Stomach (tissue), 9 donors: ENCODE measurements around the gene DPH5. TPM values are rescaled to one million over a fixed set of nuclear protein-coding genes. Genes with fewer than 3 reads are reported as not detected.

Experiments
- DNase-seq, 2 donors: peaks; one replicate each; pipeline versions ENCODE4 v3.0.0 to v3.0.0-alpha.2; 2013 to 2019
- H3K27ac ChIP-seq, 5 donors: fragments of 200-600 bp in 4 of 5; sonication (generic) in 4 of 5; one replicate each; pipeline ENCODE4 v1.5.1; 2013 to 2019; ENCODE audit warnings: mild to moderate bottlenecking in 1 of 5, moderate library complexity in 1 of 5
- H3K27me3 ChIP-seq, 3 donors: fragments of 200-600 bp; sonication (generic); one replicate each; pipeline ENCODE4 v1.5.1; 2017 to 2019; ENCODE audit warnings: mixed run types in 1 of 3
- H3K36me3 ChIP-seq, 4 donors: fragments of 200-600 bp; sonication (generic); 1 replicate in 3 of 4; 2 replicates in 1 of 4; pipeline ENCODE4 v1.5.1; 2016 to 2019
- H3K4me1 ChIP-seq, 4 donors: fragments of 200-600 bp; sonication (generic); one replicate each; pipeline ENCODE4 v1.5.1; 2016 to 2019
- H3K4me3 ChIP-seq, 4 donors: fragments of 200-600 bp; sonication (generic) in 3 of 4; one replicate each; pipeline ENCODE4 v1.5.1; 2016 to 2019; ENCODE audit warnings: mild to moderate bottlenecking in 1 of 4
- H3K9me3 ChIP-seq, 4 donors: fragments of 200-600 bp; sonication (generic); one replicate each; pipeline ENCODE4 v1.5.1; 2016 to 2019
- CTCF ChIP-seq, 7 experiments: fragments of 450-650 bp in 4 of 7; fragments of 200-600 bp in 3 of 7; sonication (generic) in 3 of 7; IDR thresholded peaks; one replicate each; pipeline ENCODE4 v1.5.1; 2016 to 2019; ENCODE audit warnings: antibody characterized with exemption in 7 of 7, control low read depth in 2 of 7, mild to moderate bottlenecking in 1 of 7
- EP300 ChIP-seq: sonication (generic); formaldehyde crosslinking; IDR thresholded peaks from one replicate; pipeline ENCODE4 v1.6.1; 2017; ENCODE audit warnings: antibody characterized with exemption
- POLR2A ChIP-seq, 4 donors: fragments of 450-650 bp; IDR thresholded peaks; one replicate each; pipeline ENCODE4 v1.6.1; 2016; ENCODE audit warnings: antibody characterized with exemption in 4 of 4, control low read depth in 2 of 4, mild to moderate bottlenecking in 1 of 4, moderate library complexity in 1 of 4
- POLR2AphosphoS5 ChIP-seq, 3 donors: sonication (generic); formaldehyde crosslinking; IDR thresholded peaks; one replicate each; pipeline ENCODE4 v1.6.1; 2016; ENCODE audit warnings: antibody characterized with exemption in 3 of 3
- WGBS, 5 donors: extraction: QIAGEN DNeasy Blood & Tissue Kit in 3 of 5; methylation state at CpG; one replicate each; pipeline versions ENCODE4 v1.1.5 to v1.1.7; 2013 to 2018; 5-methylcytosine and 5-hydroxymethylcytosine counted together
- intact Hi-C: fragments of 100-400 bp; cut with DNase I; formaldehyde crosslinking; loops from one replicate; pipeline ENCODE4 v1.15.1; 2023; ENCODE audit warnings: low total_unique reads
- polyA plus RNA-seq, 3 donors: library from polyadenylated mRNA; stranded (reverse); fragments of 200-250 nt; gene quantifications; one replicate each; pipeline ENCODE4 v1.2.3, GENCODE V29; 2013
- total RNA-seq, 5 donors: library from RNA; depleted of rRNA; stranded (reverse); fragments of >200 nt; gene quantifications; one replicate each; pipeline versions ENCODE4 v1.1.0 to v1.2.3, GENCODE V29; 2014 to 2016
- donor health status: healthy with polysubstance abuse.
- donor health status: Bipolar disorder and iron deficiency.
- donor health status: healthy.

The DPH5 gene
- total and polyA plus RNA-seq, 8 donors: 3.1 to 39.5 (median 18.9) TPM

- no peak for DNase-seq
- no peaks in the 10 kb centered on the region for H3K27me3 ChIP-seq
- H3K4me1 ChIP-seq: peaks cover 0 to 12% (median 0%) of the 10 kb centered on the region in 4 donors
- no peak overlapping the region for H3K27ac ChIP-seq
- 67 to 82% (median 71%) methylated on average over 1 of the region's 1 CpG for WGBS, 5 donors
- peaks cover 9 to 46% (median 42%) of the 10 kb centered on the region in 4 donors for H3K36me3 ChIP-seq
- TF ChIP-seq CTCF (IDR thresholded peaks at IDR 0.05): no peak
- no peak for TF ChIP-seq EP300
- no peak for TF ChIP-seq POLR2A (IDR thresholded peaks at IDR 0.05)
- TF ChIP-seq POLR2AphosphoS5 (IDR thresholded peaks at IDR 0.05): no peak
- intact Hi-C loops: no loop called here
- H3K4me3 ChIP-seq: no peak overlapping the region
- no peaks in the 10 kb centered on the region for H3K9me3 ChIP-seq
These were observed 53.4 kb downstream of the DPH5 start for GRCh38 chr1:100972185-100972584.

- DNase-seq: no peak
- Histone ChIP-seq H3K4me1 (peaks cover 0 to under 1% (median 0%) of the 10 kb centered on the region in 4 donors), H3K4me3 (no peak overlapping the region), H3K9me3 (no peaks in the 10 kb centered on the region), H3K27ac (no peak overlapping the region), H3K27me3 (no peaks in the 10 kb centered on the region), H3K36me3 (peaks cover 14 to 55% (median 43%) of the 10 kb centered on the region in 4 donors)
- 92 to 94% (median 94%) methylated on average over 1 of the region's 1 CpG for WGBS, 5 donors
- TF ChIP-seq POLR2A (IDR thresholded peaks at IDR 0.05): no peak
- no peak for TF ChIP-seq CTCF (IDR thresholded peaks at IDR 0.05)
- TF ChIP-seq EP300: no peak
- TF ChIP-seq POLR2AphosphoS5 (IDR thresholded peaks at IDR 0.05): no peak
- intact Hi-C loops: no loop called here
These were observed 54.6 kb downstream of the DPH5 start for GRCh38 chr1:100971021-100971420.

- DNase-seq: no peak
- intact Hi-C loops: no loop called here
- Histone ChIP-seq H3K4me3 (no peak overlapping the region), H3K27me3 (no peaks in the 10 kb centered on the region), H3K4me1 (no peaks in the 10 kb centered on the region), H3K36me3 (peaks cover 17 to 57% (median 39%) of the 10 kb centered on the region in 4 donors), H3K9me3 (no peaks in the 10 kb centered on the region), H3K27ac (no peak overlapping the region)
- TF ChIP-seq POLR2A (IDR thresholded peaks at IDR 0.05): no peak
- TF ChIP-seq CTCF (IDR thresholded peaks at IDR 0.05): no peak
- no peak for TF ChIP-seq EP300
- TF ChIP-seq POLR2AphosphoS5 (IDR thresholded peaks at IDR 0.05): no peak
- WGBS, 5 donors: 68 to 94% (median 82%) methylated on average over 2 of the region's 2 CpGs
These were observed 56.3 kb downstream of the DPH5 start for GRCh38 chr1:100969327-100969726.

- TF ChIP-seq POLR2A (IDR thresholded peaks at IDR 0.05): no peak
- no peak for TF ChIP-seq POLR2AphosphoS5 (IDR thresholded peaks at IDR 0.05)
- TF ChIP-seq EP300: no peak
- TF ChIP-seq CTCF (IDR thresholded peaks at IDR 0.05): no peak
- H3K27ac ChIP-seq: no peak overlapping the region
- peaks cover 17 to 60% (median 38%) of the 10 kb centered on the region in 4 donors for H3K36me3 ChIP-seq
- DNase-seq: no peak
- no peaks in the 10 kb centered on the region for H3K4me1 ChIP-seq
- H3K4me3 ChIP-seq: no peak overlapping the region
- intact Hi-C loops: no loop called here
- H3K9me3 ChIP-seq: no peaks in the 10 kb centered on the region
- 44 to 55% (median 48%) methylated on average over 1 of the region's 1 CpG for WGBS, 5 donors
- no peaks in the 10 kb centered on the region for H3K27me3 ChIP-seq
These were observed 57.0 kb downstream of the DPH5 start for GRCh38 chr1:100968621-100969020.
